ENCODE results near the gene RNF113B. TPM values are rescaled to one million over a fixed set of nuclear protein-coding genes. Genes with fewer than 3 reads are reported as not detected.
A peak's percentile ranks its signal among the peaks of the same experiment; 100 is the strongest.

RNF113B gene
- total and polyA plus RNA-seq, 2 of the 13 experiments (the other 11 are each of a cell fraction or from before 2014, with no cell fraction given), result not detected

DNA sequence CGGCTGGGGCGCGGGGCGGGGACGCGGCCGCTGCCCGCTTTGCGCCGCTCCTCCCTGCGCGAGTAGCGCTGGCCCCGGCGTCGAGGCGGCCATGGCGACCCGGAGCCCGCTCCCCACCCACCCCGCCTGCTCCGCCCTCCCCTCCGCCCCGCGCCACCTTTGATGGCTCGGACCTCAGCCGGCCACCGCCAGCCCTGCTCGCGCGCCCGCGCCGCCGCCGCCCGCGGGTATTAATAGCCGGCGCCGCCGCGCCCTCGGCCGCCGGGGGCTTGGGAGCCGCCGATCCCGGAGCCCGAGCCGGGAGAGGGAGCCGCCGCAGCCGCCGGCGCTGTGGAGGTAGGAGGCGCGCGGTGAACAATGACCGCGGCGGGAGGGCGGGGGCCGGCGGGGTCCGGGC is 33.9 kb downstream of the RNF113B start:
- no peak for DNase-seq (ENCODE audit: low spot score)
- peak overlapping the region; percentile 82 to 98 (median 92); a peak in 5 of 6 replicates for H3K4me3 ChIP-seq (replicated peaks in 1 of 3; ENCODE audit: insufficient read depth in 1 of 3, low read depth in 2 of 3, low read length in 3 of 3)
- WGBS (ENCODE audit: low lambda C conversion rate), result 20% methylated on average over 1 of the region's 66 CpGs
- peak overlapping the region; percentile 86 for H3K4me2 ChIP-seq (ENCODE audit: low read depth, low read length)
- CTCF ChIA-PET (ENCODE audit: low intra/inter-chr PET ratio, low total read pairs), result no interaction called here
- POLR2A ChIA-PET, result interaction anchor here (1.1 to 2.0 kb wide), 3 partner anchors 18 to 123 kb away, joined by 4 to 7 read pairs (median 4); no protein-coding TSS in a partner anchor
- no peaks in the 10 kb centered on the region; a peak in 1 of 5 replicates for H3K27me3 ChIP-seq (ENCODE audit: control insufficient read depth in 1 of 2, insufficient read depth in 2 of 2, low read length in 2 of 2)
- H3K36me3 ChIP-seq (replicated peaks in 1 of 2; ENCODE audit: control insufficient read depth in 1 of 2, insufficient read depth in 2 of 2, low read length in 2 of 2), result no peaks in the 10 kb centered on the region
- no peak for FAIRE-seq
- peaks cover 53% of the 10 kb centered on the region for H3K79me2 ChIP-seq (ENCODE audit: insufficient read depth, low read length)
- no peak overlapping the region for H2AFZ ChIP-seq (ENCODE audit: low read length)
- H3K27ac ChIP-seq (ENCODE audit: extremely low read length, insufficient read depth, low read length), result peak overlapping the region; percentile 83
- BruUV-seq (replicated peaks), result no TSS peak
- intact Hi-C loops (cut with micrococcal nuclease; ENCODE audit: unreplicated experiment) (loop anchor here (10.0 kb wide), 2 partner anchors 262 to 288 kb away; no protein-coding TSS in a partner anchor), in situ Hi-C loops (cut with HindIII; ENCODE audit: extremely low pct_ligation_motif_present, low pct_unique_long_range_greater_than_20kb) (loop anchor here (10.0 kb wide), 1 partner anchor 132 kb away; no protein-coding TSS in a partner anchor)
- ATAC-seq, result no peak
- peaks cover 33% of the 10 kb centered on the region for H4K20me1 ChIP-seq (ENCODE audit: insufficient read depth, low read length)
- H3K9ac ChIP-seq (ENCODE audit: insufficient read depth, low read depth, low read length), result peak overlapping the region; percentile 90
- H3K9me3 ChIP-seq (ENCODE audit: low read length), result no peaks in the 10 kb centered on the region
- H3K4me1 ChIP-seq (ENCODE audit: insufficient read depth, low read length), result peaks cover 42% of the 10 kb centered on the region
- TF ChIP-seq, protein P1, sequence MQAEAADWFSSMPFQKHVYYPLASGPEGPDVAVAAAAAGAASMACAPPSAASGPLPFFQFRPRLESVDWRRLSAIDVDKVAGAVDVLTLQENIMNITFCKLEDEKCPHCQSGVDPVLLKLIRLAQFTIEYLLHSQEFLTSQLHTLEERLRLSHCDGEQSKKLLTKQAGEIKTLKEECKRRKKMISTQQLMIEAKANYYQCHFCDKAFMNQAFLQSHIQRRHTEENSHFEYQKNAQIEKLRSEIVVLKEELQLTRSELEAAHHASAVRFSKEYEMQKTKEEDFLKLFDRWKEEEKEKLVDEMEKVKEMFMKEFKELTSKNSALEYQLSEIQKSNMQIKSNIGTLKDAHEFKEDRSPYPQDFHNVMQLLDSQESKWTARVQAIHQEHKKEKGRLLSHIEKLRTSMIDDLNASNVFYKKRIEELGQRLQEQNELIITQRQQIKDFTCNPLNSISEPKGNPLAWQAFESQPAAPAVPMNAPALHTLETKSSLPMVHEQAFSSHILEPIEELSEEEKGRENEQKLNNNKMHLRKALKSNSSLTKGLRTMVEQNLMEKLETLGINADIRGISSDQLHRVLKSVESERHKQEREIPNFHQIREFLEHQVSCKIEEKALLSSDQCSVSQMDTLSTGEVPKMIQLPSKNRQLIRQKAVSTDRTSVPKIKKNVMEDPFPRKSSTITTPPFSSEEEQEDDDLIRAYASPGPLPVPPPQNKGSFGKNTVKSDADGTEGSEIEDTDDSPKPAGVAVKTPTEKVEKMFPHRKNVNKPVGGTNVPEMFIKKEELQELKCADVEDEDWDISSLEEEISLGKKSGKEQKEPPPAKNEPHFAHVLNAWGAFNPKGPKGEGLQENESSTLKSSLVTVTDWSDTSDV (CRISPR knock-in tag; IDR thresholded peaks at IDR 0.05), result no peak
- TF ChIP-seq KDM2A (CRISPR knock-in tag; IDR thresholded peaks at IDR 0.05; ENCODE audit: borderline replicate concordance, low read depth) (no peak), POLR2A (IDR thresholded peaks at IDR 0.05; ENCODE audit: insufficient read depth in 1 of 2, low read depth in 2 of 2, low read length in 2 of 2) (peak in 1 of 2 experiments; percentile 24; a peak in 1 of 4 replicates), ZNF260 (CRISPR knock-in tag; IDR thresholded peaks at IDR 0.05; ENCODE audit: borderline replicate concordance, low read depth) (no peak), SOX6 (IDR thresholded peaks at IDR 0.05) (no peak), SOX6 (CRISPR knock-in tag; IDR thresholded peaks at IDR 0.05) (no peak), KLF9 (CRISPR knock-in tag; IDR thresholded peaks at IDR 0.05; ENCODE audit: low read depth) (no peak), RFXANK (CRISPR knock-in tag; IDR thresholded peaks at IDR 0.05) (no peak), ZNF264 (CRISPR knock-in tag; IDR thresholded peaks at IDR 0.05) (no peak), POGZ (CRISPR knock-in tag; IDR thresholded peaks at IDR 0.05) (no peak), ZNF3 (CRISPR knock-in tag; IDR thresholded peaks at IDR 0.05) (no peak), DPF2 (CRISPR knock-in tag; IDR thresholded peaks at IDR 0.05; ENCODE audit: borderline replicate concordance, low read depth) (no peak), ZNF670 (CRISPR knock-in tag; IDR thresholded peaks at IDR 0.05; ENCODE audit: borderline replicate concordance) (no peak)
- TF ChIP-seq, protein P2, sequence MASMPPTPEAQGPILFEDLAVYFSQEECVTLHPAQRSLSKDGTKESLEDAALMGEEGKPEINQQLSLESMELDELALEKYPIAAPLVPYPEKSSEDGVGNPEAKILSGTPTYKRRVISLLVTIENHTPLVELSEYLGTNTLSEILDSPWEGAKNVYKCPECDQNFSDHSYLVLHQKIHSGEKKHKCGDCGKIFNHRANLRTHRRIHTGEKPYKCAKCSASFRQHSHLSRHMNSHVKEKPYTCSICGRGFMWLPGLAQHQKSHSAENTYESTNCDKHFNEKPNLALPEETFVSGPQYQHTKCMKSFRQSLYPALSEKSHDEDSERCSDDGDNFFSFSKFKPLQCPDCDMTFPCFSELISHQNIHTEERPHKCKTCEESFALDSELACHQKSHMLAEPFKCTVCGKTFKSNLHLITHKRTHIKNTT (CRISPR knock-in tag; IDR thresholded peaks at IDR 0.05), result no peak
- TF ChIP-seq, protein P3, sequence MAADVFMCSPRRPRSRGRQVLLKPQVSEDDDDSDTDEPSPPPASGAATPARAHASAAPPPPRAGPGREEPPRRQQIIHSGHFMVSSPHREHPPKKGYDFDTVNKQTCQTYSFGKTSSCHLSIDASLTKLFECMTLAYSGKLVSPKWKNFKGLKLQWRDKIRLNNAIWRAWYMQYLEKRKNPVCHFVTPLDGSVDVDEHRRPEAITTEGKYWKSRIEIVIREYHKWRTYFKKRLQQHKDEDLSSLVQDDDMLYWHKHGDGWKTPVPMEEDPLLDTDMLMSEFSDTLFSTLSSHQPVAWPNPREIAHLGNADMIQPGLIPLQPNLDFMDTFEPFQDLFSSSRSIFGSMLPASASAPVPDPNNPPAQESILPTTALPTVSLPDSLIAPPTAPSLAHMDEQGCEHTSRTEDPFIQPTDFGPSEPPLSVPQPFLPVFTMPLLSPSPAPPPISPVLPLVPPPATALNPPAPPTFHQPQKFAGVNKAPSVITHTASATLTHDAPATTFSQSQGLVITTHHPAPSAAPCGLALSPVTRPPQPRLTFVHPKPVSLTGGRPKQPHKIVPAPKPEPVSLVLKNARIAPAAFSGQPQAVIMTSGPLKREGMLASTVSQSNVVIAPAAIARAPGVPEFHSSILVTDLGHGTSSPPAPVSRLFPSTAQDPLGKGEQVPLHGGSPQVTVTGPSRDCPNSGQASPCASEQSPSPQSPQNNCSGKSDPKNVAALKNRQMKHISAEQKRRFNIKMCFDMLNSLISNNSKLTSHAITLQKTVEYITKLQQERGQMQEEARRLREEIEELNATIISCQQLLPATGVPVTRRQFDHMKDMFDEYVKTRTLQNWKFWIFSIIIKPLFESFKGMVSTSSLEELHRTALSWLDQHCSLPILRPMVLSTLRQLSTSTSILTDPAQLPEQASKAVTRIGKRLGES (CRISPR knock-in tag; IDR thresholded peaks at IDR 0.05; ENCODE audit: borderline replicate concordance), result no peak
- TF ChIP-seq, protein P4, sequence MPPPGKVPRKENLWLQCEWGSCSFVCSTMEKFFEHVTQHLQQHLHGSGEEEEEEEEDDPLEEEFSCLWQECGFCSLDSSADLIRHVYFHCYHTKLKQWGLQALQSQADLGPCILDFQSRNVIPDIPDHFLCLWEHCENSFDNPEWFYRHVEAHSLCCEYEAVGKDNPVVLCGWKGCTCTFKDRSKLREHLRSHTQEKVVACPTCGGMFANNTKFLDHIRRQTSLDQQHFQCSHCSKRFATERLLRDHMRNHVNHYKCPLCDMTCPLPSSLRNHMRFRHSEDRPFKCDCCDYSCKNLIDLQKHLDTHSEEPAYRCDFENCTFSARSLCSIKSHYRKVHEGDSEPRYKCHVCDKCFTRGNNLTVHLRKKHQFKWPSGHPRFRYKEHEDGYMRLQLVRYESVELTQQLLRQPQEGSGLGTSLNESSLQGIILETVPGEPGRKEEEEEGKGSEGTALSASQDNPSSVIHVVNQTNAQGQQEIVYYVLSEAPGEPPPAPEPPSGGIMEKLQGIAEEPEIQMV (CRISPR knock-in tag; IDR thresholded peaks at IDR 0.05; ENCODE audit: low read depth), result no peak
- TF ChIP-seq, protein P5, sequence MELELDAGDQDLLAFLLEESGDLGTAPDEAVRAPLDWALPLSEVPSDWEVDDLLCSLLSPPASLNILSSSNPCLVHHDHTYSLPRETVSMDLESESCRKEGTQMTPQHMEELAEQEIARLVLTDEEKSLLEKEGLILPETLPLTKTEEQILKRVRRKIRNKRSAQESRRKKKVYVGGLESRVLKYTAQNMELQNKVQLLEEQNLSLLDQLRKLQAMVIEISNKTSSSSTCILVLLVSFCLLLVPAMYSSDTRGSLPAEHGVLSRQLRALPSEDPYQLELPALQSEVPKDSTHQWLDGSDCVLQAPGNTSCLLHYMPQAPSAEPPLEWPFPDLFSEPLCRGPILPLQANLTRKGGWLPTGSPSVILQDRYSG (CRISPR knock-in tag; IDR thresholded peaks at IDR 0.05), result no peak
